NCI-H1092 (cell line): ENCODE measurements around the gene CABP4.
"Not testable (repeated sequence)": the region's sequence is repeated elsewhere in the genome, so short reads cannot be mapped to it uniquely, and the experiment has no call there.

Experiments
- DNase-seq: peaks from one replicate; lab custom pipeline; 2025; lab: John Stamatoyannopoulos, UW

CABP4 gene

DNA sequence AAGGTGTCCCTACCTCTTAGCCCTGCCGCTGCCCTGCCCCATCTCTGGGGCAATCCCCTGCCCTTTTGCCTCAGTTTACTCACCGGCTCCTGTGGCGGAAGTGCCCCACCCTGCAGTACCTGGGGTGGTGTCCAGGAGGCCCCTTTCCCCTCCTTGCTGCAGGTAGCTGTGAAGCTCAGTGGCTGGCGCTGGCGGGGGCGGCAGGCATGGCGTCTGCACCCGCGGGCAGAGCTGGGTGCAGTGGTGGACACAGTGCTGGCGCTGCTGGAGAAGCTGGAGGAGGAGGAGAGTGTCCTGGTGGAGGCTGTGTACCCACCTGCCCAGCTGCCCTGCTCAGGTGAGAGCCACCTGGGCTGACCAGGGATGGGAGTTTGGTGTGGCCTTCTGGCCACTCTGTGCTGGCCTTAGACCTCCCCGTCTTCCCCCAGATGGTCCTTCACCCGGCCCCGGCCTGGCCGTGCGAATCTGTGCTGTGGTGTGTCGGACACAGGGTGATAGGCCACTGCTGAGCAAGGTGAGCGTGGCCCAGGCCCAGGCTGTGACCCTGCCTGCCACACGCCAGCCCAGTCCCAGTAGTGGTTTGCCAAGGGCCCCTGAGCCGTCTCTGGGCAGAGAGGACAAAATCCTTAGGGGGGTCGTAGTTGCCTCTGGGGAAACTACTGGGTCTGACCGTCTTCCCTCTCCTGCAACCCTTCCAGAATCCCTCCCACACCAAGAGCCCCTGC is 35.7 kb upstream of the CABP4 start:
- no peak for DNase-seq

DNA sequence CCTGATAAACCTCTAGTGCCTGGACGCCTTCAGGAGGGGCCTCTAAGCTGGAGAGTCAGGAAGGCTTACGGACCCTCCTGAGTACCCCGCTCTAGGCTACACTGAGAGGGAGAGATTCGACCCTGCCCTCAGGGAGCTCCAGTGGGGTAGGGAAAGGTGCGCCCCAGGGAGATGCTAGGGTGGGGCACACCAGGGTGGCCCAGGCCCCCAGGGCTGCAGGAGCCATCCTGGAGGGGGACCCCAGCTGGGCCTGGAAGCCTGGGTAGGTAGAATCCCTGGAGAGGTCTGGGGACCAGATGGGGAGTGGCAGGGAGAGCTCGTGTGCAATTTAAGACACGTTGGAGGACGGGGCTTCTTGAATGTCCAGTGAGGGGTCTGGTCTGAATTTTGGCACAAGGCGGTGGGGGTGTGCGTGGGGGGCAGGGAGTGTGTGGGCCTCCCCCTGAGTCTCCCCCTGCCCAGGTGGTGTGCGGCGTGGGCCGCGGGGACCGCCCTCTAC is 35.0 kb upstream of the CABP4 start:
- no peak for DNase-seq

DNA sequence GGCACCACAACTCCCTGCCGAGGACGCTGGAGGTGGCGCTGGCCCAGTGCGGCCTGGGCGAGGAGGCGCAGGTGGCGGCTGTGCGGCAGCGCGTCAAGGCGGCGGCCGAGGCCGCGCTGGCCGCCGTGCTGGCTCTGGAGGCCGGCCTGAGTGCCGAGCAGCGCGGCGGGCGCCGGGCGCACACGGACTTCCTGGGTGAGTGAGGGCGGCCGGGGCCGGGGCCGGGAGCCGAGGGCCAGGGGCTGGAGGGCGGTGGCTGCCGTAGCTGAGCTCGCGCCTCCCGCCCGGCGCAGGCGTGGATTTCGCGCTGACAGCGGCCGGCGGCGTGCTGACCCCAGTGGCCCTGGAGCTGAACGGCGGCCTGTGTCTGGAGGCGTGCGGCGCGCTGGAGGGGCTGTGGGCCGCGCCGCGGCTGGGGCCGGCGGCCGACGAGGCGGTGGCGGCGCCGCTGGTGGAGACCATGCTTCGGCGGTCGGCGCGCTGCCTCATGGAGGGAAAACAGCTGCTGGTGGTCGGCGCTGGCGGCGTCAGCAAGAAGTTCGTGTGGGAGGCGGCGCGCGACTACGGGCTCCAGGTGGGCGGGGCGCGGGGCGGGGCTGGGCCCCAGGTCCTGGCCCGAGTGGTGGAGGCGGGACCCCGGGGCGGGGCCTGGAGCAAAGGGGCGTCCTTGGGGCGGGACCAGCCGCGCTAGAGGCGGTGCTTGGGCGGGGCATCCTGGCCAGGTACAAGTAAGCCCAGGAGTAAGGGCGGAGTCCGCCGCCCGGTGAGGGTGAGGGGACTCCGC is 34.3 kb upstream of the CABP4 start:
- DNase-seq: peak; percentile 91

DNA sequence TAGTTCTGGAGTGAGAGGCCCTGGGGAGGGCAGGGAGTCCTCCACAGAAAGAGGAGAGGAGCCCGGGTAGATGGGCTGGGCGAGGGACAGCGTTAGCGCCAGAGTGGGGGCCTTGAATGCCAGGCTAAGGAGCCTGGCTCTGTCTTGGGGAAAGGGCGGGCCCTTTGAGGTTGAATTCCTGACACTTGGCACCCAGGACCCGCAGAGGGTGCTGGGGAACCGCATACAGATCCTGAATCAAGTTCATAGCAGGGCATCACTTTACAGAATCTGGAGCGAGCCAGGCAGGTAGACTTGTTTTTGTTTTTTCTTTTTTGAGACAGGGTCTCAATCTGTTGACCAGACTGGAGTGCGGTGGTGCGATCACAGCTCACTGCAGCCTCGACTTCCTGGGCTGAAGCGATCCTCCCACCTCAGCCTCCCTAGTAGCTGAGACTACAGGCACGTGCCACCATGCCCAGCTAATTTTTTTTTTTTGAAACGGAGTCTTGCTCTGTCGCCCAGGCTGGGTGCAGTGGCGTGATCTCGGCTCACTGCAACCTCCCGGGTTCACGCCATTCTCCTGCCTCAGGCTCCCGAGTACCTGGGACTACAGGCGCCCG is 33.6 kb upstream of the CABP4 start:
- DNase-seq: no peak

DNA sequence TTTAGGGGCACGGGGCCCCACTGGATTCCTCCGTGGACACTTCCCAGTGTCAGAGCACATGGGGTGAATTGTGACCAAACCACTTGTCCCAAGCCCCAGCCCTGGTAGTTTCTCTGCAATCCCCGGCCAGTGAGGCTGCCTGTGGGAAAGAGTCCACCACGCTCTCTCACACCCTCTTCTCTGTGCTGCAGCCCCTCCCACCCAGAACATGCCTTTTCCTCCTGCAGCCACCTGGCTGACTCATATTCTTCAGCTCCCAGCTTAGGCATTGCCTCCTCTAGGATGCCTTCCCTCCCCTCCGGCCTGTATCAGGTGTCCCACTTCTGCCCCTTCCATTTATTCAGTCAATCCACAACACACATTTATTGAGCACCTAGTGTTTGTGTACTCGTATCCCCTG is 32.3 kb upstream of the CABP4 start:
- DNase-seq: no peak

DNA sequence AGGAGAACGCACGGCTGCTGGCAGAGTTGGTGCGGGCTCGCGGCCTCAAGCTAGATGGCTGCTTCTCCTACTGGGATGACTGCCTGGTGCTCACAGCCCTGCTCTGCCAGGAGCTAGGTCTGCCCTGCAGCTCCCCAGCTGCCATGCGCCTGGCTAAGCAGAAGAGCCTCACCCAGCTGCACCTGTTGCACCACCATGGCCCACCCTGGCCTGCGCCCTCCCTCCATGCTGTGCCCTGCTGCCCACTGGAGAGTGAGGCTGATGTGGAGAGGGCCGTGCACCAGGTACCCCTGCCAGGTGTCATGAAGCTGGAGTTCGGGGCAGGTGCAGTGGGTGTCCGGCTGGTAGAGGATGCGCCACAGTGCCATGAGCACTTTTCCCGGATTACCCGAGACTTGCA is 31.7 kb upstream of the CABP4 start:
- DNase-seq: no peak

DNA sequence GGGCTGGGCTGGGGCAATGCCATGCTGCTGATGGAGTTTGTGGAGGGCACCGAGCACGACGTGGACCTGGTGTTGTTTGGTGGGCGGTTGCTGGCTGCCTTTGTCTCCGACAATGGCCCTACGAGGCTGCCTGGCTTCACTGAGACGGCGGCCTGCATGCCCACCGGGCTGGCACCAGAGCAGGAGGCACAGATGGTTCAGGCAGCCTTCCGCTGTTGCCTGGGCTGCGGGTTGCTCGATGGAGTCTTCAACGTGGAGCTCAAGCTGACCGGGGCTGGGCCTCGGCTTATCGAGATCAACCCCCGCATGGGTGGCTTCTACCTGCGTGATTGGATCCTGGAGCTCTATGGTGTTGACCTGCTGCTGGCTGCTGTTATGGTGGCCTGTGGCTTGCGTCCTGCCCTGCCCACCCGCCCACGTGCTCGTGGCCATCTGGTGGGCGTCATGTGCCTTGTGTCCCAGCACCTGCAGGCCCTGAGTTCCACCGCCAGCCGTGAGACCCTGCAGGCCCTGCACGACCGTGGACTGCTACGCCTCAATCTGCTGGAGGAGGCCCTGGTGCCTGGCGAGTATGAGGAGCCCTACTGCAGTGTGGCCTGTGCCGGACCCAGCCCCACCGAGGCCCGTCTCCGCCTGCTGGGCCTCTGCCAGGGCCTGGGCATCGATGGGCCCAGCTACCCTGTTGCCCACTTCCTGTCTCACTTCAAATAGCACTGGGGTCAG is 31.1 kb upstream of the CABP4 start:
- no peak for DNase-seq

DNA sequence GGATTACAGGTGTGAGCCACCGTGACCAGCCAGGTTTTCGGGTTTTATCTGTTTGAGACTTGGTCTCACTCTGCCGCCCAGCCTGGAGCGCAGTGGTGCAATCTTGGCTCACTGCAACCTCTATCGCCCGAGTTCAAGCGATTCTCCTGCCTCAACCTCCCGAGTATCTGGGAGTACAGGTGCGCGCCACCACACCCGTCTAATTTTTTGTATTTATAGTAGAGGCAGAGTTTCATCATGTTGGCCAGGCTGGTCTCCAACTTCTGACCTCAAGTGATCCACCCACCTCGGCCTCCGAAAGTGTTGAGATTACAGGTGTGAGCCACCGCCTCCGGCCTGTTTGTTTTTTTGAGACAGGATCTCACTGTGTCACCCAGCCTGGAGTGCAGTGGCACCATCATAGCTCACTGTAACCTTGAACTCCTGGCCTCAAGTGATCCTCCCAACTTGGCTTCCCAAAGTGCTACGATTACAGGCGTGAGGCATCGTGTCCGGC is 27.7 kb upstream of the CABP4 start:
- not testable (repeated sequence) for DNase-seq

DNA sequence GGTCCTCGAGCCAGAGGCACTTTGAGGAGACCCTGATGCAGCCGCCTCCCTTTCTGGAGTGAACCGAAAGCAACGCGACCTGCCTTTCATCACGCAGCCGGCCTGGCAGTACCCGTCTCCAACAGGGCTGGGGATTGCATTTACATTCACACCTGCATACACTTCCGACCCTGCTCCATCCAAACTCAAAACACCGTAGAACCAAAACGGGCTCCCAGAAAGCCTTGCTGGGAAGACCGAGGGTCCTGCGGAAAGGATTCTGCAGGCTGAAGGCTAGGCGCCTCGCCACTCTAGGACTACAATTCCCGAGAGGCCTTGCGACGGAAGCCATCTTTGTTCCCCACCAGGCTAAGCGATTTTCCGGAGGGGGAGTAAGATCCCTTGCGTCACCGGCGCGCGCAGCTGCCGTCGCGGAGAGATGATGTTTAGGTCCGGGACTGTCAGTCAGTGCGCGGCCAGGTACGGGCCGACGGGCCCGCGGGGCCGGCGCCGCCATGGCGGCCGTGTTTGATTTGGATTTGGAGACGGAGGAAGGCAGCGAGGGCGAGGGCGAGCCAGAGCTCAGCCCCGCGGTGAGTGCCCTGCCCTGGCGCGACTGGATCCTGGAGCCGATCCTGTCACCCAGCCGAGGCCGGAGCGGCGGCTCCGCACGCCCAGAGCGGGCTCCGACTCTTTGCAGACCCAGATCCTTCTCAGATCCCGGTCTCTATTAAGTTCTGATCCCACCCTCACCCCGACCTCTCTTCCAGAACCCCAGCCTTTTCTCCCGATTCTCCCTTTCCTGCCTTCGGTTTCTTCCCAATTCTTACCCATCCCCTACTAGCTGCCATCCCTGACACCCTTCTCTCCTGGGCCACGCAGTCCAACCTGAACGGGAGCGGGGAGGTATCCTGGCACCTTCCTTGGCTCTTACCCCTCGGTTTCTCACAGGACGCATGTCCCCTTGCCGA is 26.8 kb upstream of the CABP4 start, which contains the start of gene RPS6KB2:
Gene RPS6KB2 (plus strand): TSS at position 443 of the 950 bp plus-strand sequence. CDS start 52 bp downstream, at position 495.
- DNase-seq: peak; percentile 99

DNA sequence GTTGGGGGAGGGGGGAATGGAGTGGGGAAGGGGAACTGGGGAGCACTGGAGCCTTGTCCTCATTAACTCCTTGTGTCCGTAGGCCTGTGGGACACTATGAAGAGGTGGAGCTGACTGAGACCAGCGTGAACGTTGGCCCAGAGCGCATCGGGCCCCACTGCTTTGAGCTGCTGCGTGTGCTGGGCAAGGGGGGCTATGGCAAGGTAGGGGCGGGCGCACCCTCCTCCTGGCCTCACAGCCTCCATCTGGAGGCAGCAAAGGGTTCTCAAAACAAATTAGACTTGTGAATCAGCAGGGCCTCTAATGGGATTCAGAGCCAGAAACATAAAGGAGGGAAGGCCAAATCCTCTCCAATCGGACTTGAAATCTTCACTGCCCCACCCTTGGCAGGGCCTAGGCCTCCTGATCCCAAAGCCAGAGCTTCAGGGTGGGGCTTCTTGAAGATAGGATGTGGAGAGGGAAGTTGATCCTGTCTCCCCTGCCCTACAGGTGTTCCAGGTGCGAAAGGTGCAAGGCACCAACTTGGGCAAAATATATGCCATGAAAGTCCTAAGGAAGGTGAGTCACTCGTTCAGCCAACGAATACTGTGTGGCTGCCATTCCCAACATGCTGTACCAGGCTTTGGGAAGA is 26.0 kb upstream of the CABP4 start:
- no peak for DNase-seq

DNA sequence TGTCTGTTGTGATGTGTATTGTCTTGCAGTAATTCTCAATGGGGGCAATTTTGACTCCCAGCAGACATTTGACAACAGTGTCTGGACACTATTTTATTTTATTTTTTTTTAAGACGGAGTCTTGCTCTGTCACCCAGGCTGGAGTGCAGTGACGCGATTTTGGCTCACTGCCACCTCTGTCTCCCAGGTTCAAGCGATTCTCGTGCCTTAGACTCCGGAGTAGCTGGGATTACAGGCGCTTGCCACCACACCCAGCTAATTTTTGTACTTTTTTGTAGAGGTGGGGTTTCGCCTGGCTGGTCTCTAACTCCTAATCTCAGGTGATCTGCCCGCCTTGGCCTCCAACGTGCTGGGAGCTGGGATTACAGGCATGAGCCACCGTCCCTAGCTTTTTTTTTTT is 25.4 kb upstream of the CABP4 start:
- no peak for DNase-seq

DNA sequence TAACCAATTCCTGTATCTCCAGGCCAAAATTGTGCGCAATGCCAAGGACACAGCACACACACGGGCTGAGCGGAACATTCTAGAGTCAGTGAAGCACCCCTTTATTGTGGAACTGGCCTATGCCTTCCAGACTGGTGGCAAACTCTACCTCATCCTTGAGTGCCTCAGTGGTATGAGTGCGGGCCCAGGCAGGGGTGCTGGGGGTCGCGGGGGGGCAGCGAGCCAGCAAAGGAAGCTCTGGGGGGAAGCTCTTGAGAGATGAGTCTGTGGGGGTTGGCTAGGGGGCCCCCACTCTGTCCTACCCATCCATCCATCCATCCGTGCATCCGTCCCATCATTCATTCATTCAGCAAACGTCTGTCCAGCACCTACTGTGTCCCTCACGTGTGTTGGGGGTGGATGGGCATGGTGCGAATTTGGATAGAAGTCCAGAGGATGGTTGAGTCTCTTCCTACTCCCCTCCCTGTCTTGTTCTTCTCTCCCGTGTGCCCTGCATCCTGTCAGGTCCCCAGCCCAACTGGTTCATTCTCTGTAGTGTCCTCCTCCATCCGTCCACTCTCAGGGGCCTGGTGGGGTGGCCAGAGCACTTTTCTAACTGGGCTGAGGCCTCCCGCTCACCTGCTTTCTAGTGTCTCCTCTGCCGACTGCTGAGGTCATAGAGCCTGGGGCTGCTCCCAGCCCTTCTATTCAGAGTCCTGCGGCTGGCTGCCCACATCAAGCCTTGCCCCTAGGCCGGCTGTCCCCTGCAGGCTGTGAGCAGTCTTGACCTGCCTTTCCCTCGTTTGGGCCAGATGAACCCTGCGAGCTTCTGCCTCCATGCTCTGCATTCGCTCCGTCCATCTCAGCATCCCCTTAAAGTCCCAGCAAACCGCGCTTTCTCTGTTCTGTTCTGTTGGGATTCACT is 23.6 kb upstream of the CABP4 start:
- DNase-seq: no peak

DNA sequence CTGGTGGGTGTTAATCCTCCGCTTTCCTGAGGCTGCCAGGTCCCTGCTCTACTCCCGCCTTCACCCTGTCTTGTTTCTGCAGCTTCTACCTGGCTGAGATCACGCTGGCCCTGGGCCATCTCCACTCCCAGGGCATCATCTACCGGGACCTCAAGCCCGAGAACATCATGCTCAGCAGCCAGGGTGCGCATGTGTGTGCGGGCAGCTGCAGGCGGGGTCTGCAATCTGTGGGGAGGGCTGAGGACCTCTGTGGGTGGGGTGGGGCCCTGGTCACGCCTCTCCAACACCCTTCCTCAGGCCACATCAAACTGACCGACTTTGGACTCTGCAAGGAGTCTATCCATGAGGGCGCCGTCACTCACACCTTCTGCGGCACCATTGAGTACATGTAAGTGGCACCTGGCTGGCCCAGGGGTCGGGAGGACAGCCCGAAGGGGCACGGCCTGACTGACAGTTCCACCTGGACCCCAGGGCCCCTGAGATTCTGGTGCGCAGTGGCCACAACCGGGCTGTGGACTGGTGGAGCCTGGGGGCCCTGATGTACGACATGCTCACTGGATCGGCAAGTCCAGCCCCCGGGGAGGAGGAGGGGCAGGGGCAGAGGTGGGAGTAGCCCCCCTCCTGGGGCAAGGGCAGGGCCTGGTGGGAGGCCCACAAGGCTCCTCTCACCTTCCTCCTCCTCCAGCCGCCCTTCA is 22.4 kb upstream of the CABP4 start:
- DNase-seq: no peak

DNA sequence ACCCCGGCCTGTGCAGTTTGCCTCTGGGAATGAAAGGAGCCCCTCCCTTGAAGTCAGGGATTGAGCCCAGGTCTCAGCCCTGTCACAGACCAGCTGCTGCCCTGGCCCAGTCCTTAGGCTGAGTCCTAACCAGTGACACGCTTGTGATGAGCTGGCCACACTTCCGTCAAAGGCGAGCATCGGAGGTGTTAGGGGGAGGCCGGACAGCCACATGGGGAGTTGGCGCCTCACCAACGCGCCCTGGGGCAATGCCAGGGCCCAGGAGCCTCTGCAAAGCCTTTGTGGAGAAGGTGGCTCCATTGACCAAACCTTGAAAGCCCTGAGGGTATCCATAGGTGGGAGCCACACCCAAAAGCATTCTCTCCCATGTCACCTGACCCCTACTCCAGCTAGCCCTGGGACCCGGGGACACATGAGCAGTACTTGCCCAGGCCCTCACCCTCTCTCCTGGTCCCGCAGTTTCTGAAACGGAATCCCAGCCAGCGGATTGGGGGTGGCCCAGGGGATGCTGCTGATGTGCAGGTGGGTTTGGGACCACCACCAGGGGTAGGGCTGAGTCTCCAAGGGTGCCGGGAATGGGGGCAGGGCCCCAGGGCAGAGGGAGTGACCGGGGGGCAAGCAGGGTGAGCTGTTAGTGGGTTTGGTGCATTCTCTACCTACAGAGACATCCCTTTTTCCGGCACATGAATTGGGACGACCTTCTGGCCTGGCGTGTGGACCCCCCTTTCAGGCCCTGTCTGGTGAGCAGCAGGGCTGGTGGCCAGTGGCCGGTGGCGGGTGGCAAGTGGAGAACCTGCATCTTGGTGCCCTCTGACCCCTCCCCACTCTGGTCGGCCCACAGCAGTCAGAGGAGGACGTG is 21.4 kb upstream of the CABP4 start:
- no peak for DNase-seq

DNA sequence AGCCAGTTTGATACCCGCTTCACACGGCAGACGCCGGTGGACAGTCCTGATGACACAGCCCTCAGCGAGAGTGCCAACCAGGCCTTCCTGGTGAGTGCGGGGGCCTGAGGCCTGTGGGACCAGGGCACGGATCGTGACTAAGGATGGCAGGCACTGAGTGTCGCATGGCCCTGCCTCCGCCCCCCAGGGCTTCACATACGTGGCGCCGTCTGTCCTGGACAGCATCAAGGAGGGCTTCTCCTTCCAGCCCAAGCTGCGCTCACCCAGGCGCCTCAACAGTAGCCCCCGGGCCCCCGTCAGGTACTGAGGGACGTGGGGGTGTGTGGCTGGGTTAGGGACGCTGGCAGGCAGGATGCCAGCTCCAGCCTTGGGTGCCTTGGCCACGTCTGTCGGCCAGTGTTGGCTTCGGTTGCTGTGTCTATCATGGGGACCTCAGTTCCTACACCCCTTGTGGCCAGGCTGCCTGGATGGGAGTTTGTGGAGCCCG is 20.7 kb upstream of the CABP4 start:
- DNase-seq: no peak

DNA sequence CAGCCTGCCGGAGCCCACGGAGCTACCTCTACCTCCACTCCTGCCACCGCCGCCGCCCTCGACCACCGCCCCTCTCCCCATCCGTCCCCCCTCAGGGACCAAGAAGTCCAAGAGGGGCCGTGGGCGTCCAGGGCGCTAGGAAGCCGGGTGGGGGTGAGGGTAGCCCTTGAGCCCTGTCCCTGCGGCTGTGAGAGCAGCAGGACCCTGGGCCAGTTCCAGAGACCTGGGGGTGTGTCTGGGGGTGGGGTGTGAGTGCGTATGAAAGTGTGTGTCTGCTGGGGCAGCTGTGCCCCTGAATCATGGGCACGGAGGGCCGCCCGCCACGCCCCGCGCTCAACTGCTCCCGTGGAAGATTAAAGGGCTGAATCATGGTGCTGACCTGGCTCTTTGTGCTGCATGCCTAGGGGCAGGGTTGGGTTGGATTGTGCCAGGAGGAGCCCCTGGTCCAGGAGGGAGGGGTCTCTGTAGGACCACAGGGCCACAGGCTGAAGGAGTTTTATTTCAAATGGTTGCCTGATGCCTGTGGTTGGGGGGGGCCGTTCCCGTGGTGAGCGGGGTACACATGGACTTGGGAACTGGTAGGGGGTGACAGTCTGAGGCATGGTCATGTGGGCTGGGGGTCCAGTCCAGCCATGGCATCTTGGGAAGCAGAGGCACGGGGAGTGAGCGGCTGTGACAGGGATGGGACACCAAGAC is 20.0 kb upstream of the CABP4 start:
- no peak for DNase-seq
